Astrocyte (in vitro differentiated cells and primary cell): ENCODE measurements around the gene FMC1. TPM values are rescaled to one million over a fixed set of nuclear protein-coding genes. Genes with fewer than 3 reads are reported as not detected.

ENCODE experiments used
- DNase-seq: peaks from one replicate; pipeline ENCODE4 v3.0.0-alpha.2; 2010; ENCODE audit warnings: low read depth
- FAIRE-seq: peaks from 2 replicates; lab custom pipeline; 2011; peaks lifted over from hg19 to GRCh38; lab: Jason Lieb, UNC
- H2AFZ ChIP-seq: 2 replicates; pipeline ENCODE4 v1.6.0; 2012; ENCODE audit warnings: low read depth, low read length, inconsistent platforms
- H3K27ac ChIP-seq: 2 replicates; pipeline ENCODE4 v1.5.1; 2011; ENCODE audit warnings: low read depth, low read length, inconsistent platforms
- H3K27me3 ChIP-seq: 2 replicates; pipeline ENCODE4 v1.6.0; 2011; ENCODE audit warnings: low read length, inconsistent platforms; ENCODE audit not compliant: insufficient read depth
- H3K36me3 ChIP-seq: 2 replicates; pipeline ENCODE4 v1.5.1; 2011; ENCODE audit warnings: low read length, inconsistent platforms; ENCODE audit not compliant: insufficient read depth
- H3K4me1 ChIP-seq: 2 replicates; pipeline ENCODE4 v1.5.1; 2011; ENCODE audit warnings: low read length, inconsistent platforms; ENCODE audit not compliant: insufficient read depth
- H3K4me2 ChIP-seq: 2 replicates; pipeline ENCODE4 v1.6.0; 2012; ENCODE audit warnings: low read length, inconsistent platforms
- H3K4me3 ChIP-seq: 2 replicates; pipeline ENCODE4 v1.5.1; 2011; ENCODE audit warnings: low read depth, mild to moderate bottlenecking, low read length, inconsistent platforms; ENCODE audit not compliant: insufficient read depth
- H3K79me2 ChIP-seq: 2 replicates; pipeline ENCODE4 v1.6.0; 2012; ENCODE audit warnings: mild to moderate bottlenecking, low read length, inconsistent platforms; ENCODE audit not compliant: insufficient read depth
- H3K9ac ChIP-seq: 2 replicates; pipeline ENCODE4 v1.6.0; 2012; ENCODE audit warnings: mild to moderate bottlenecking, low read length, inconsistent platforms
- H3K9me3 ChIP-seq: 2 replicates; pipeline ENCODE4 v1.5.1; 2012; ENCODE audit warnings: low read depth, mild to moderate bottlenecking, low read length, inconsistent platforms; ENCODE audit not compliant: insufficient read depth
- H4K20me1 ChIP-seq: 2 replicates; pipeline ENCODE4 v1.6.0; 2012; ENCODE audit warnings: low read length, inconsistent platforms; ENCODE audit not compliant: insufficient read depth
- H3K27ac Mint-ChIP-seq: one replicate; pipeline ENCODE4 v1.8.0; 2021; ENCODE audit warnings: mild to moderate bottlenecking, mixed read lengths; ENCODE audit not compliant: unreplicated experiment
- H3K27me3 Mint-ChIP-seq: one replicate; pipeline ENCODE4 v1.8.0; 2021; ENCODE audit warnings: low read depth, mixed read lengths; ENCODE audit not compliant: unreplicated experiment
- H3K36me3 Mint-ChIP-seq: one replicate; pipeline ENCODE4 v1.8.0; 2021; ENCODE audit warnings: low read depth, mixed read lengths; ENCODE audit not compliant: unreplicated experiment
- H3K4me1 Mint-ChIP-seq: one replicate; pipeline ENCODE4 v1.8.0; 2021; ENCODE audit warnings: low read depth, mixed read lengths; ENCODE audit not compliant: unreplicated experiment
- H3K4me3 Mint-ChIP-seq: one replicate; pipeline ENCODE4 v1.8.0; 2021; ENCODE audit warnings: mild to moderate bottlenecking, moderate library complexity, mixed read lengths; ENCODE audit not compliant: unreplicated experiment
- H3K9me3 Mint-ChIP-seq: one replicate; pipeline ENCODE4 v1.8.0; 2021; ENCODE audit warnings: mild to moderate bottlenecking, mixed read lengths; ENCODE audit not compliant: unreplicated experiment
- EZH2 ChIP-seq: IDR thresholded peaks from 2 replicates; pipeline ENCODE4 v1.6.1; 2012; ENCODE audit warnings: mild to moderate bottlenecking, low read length, inconsistent platforms; ENCODE audit not compliant: insufficient read depth
- total RNA-seq: library from RNA; stranded (reverse); gene quantifications from 2 replicates; pipeline ENCODE4 v1.2.1, GENCODE V29; 2021
- TF ChIP-seq, protein P1 (sequence below): IDR thresholded peaks from 2 replicates; pipeline ENCODE4 v1.5.1; 2011; ENCODE audit warnings: low read depth, mild to moderate bottlenecking, inconsistent platforms, low read length, moderate library complexity; ENCODE audit not compliant: insufficient read depth

Gene FMC1
- total RNA-seq, 1 donor from 2014 or later, result 8.4 TPM

DNA sequence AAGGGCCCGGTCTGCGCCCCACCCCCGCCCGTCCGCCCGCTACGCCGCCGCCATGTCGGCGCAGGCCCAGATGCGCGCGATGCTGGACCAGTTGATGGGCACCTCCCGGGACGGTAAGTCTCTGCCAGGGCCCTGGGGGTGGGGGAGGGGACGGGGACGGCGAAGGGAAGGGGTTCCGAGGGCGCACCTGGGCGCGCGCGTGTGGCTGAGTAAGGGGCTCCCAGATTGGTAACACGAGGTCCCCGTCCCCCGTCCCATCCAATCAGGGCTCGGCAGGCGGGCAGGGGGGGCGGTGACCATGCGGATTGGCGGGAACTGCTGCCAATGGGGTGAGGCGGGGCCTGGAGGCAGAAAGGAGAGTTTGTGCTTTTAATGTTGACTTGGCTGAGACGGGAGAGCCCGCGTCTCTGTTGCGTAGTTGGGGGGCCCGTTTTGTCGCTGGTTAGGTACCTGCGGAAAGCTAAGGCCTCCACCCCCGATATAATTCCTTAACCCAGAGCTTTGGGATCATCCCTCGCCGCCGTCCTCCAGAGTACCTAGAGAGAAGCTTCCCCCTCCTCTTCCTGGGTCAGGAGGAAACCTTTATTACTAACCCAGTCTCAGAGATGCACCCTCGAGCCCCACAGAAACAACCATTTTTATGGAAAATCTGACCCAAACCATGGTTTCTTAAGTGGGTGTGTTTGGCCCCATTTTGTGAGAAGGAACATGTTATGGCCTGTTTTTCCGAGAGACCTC, 19.2 kb downstream of the FMC1 start:
- peaks cover 56% of the 10 kb centered on the region for H3K79me2 ChIP-seq
- peak overlapping the region; percentile 33 for H2AFZ ChIP-seq
- H3K9me3 Mint-ChIP-seq, result no peaks in the 10 kb centered on the region

DNA sequence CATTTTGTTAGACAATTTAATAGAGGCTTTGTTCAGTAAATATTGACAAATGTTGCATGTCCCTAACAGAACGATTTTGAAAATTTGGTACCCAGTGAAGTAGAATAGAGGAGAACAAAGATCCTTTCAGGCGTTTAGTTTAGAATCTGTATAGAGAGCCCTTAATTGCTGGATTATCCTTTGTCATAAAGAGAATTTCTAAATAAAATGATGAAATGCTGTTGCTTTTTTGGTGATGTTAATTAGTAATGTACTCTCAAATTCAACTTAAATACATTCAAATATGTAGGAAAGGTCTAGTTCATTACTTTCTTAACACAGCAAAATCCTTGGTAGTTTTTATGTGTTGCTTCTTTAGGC, 19.8 kb downstream of the FMC1 start:
- H3K27me3 ChIP-seq, result no peaks in the 10 kb centered on the region
- H3K9ac ChIP-seq, result peak overlapping the region; percentile 93
- H3K4me2 ChIP-seq, result peak overlapping the region; percentile 88
- H3K27ac ChIP-seq, result peak overlapping the region; percentile 99
- DNase-seq, result no peak
- Mint-ChIP-seq H3K9me3 (no peaks in the 10 kb centered on the region), H3K27me3 (no peaks in the 10 kb centered on the region), H3K27ac (peak overlapping the region; percentile 97), H3K4me3 (peak overlapping the region; percentile 95), H3K36me3 (no peaks in the 10 kb centered on the region), H3K4me1 (peaks cover 15% of the 10 kb centered on the region)
- H4K20me1 ChIP-seq, result peaks cover 48% of the 10 kb centered on the region
- FAIRE-seq, result no peak
- peaks cover 4% of the 10 kb centered on the region for H3K4me1 ChIP-seq
- no peak for TF ChIP-seq EZH2
- TF ChIP-seq, protein P1, sequence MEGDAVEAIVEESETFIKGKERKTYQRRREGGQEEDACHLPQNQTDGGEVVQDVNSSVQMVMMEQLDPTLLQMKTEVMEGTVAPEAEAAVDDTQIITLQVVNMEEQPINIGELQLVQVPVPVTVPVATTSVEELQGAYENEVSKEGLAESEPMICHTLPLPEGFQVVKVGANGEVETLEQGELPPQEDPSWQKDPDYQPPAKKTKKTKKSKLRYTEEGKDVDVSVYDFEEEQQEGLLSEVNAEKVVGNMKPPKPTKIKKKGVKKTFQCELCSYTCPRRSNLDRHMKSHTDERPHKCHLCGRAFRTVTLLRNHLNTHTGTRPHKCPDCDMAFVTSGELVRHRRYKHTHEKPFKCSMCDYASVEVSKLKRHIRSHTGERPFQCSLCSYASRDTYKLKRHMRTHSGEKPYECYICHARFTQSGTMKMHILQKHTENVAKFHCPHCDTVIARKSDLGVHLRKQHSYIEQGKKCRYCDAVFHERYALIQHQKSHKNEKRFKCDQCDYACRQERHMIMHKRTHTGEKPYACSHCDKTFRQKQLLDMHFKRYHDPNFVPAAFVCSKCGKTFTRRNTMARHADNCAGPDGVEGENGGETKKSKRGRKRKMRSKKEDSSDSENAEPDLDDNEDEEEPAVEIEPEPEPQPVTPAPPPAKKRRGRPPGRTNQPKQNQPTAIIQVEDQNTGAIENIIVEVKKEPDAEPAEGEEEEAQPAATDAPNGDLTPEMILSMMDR, result no peak
- H3K4me3 ChIP-seq, result peak overlapping the region; percentile 84
- peaks cover 8% of the 10 kb centered on the region for H3K36me3 ChIP-seq
- H3K79me2 ChIP-seq, result peaks cover 62% of the 10 kb centered on the region
- H2AFZ ChIP-seq, result peak overlapping the region; percentile 33
- H3K9me3 ChIP-seq, result no peaks in the 10 kb centered on the region

More for the DNA sequence above, 19.2 kb downstream of the FMC1 start:
- Mint-ChIP-seq H3K27me3 (no peaks in the 10 kb centered on the region), H3K4me3 (peak overlapping the region; percentile 95), H3K36me3 (no peaks in the 10 kb centered on the region), H3K27ac (peak overlapping the region; percentile 97), H3K4me1 (peaks cover 10% of the 10 kb centered on the region)
- Histone ChIP-seq H3K36me3 (peaks cover 4% of the 10 kb centered on the region), H3K4me2 (peak overlapping the region; percentile 88), H3K4me3 (peak overlapping the region; percentile 84), H3K4me1 (peaks cover 4% of the 10 kb centered on the region), H3K9ac (peak overlapping the region; percentile 93), H3K27ac (peak overlapping the region; percentile 99), H4K20me1 (peaks cover 42% of the 10 kb centered on the region), H3K9me3 (no peaks in the 10 kb centered on the region), H3K27me3 (no peaks in the 10 kb centered on the region)
- DNase-seq (peak; percentile 86), FAIRE-seq (no peak)
- no peak for TF ChIP-seq EZH2
- TF ChIP-seq, protein P1, result no peak

DNA sequence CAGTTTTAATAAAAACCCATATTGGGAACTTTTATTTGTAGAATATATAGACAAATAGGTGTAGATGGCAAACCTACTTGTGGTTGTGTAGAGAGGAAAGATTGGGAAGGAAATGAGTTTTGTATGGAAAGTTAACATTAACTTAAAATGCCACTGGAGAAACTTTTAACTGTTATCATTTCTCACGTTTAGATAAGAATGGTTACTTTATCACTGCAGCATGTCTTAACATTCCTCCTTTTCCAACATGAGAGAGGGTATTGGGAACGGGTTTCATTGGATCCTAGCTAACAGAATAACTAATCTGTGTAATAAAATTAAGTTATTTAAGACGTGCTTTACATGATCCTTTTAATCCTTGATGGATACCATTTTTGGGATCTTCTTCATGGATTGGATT, 20.4 kb downstream of the FMC1 start:
- peak overlapping the region; percentile 84 for H3K4me3 ChIP-seq
- Mint-ChIP-seq H3K27me3 (no peaks in the 10 kb centered on the region), H3K9me3 (no peaks in the 10 kb centered on the region), H3K4me1 (peaks cover 18% of the 10 kb centered on the region), H3K36me3 (no peaks in the 10 kb centered on the region), H3K27ac (peak overlapping the region; percentile 97), H3K4me3 (peak overlapping the region; percentile 95)
- H4K20me1 ChIP-seq, result peaks cover 54% of the 10 kb centered on the region
- peak overlapping the region; percentile 93 for H3K9ac ChIP-seq
- H3K79me2 ChIP-seq, result peaks cover 67% of the 10 kb centered on the region
- peaks cover 13% of the 10 kb centered on the region for H3K36me3 ChIP-seq
- H3K9me3 ChIP-seq, result no peaks in the 10 kb centered on the region
- no peak for FAIRE-seq
- H3K4me2 ChIP-seq, result peak overlapping the region; percentile 88
- H3K4me1 ChIP-seq, result peaks cover 4% of the 10 kb centered on the region
- TF ChIP-seq EZH2, result no peak
- TF ChIP-seq, protein P1, result no peak
- no peak for DNase-seq
- no peak overlapping the region for H3K27ac ChIP-seq
- no peaks in the 10 kb centered on the region for H3K27me3 ChIP-seq
- no peak overlapping the region for H2AFZ ChIP-seq
